GM12878 (cell line): ENCODE results near the gene DCST1. TPM values are rescaled to one million over a fixed set of nuclear protein-coding genes. Genes with fewer than 3 reads are reported as not detected.
A peak's percentile ranks its signal among the peaks of the same experiment; 100 is the strongest.

Experiments
- ATAC-seq: fragments of 200-7000 bp; cut with Tn5 transposase; 3 replicates; pipeline ENCODE4 v1.9.1; 2020; ENCODE audit warnings: mild to moderate bottlenecking, moderate library complexity
- BruUV-seq: library from RNA; stranded (reverse); fragments of 400-500 nt; replicated peaks from 2 replicates; lab custom pipeline; 2021; lab: Mats Ljungman, UMichigan
- CTCF ChIA-PET: fragments of 300-600 bp; sonication (Branson Sonifier 250); formaldehyde crosslinking; extraction: SDS; loops from one replicate; lab custom pipeline; 2021; ENCODE audit warnings: inconsistent platforms; lab: Yijun Ruan, JAX
- POLR2A ChIA-PET: fragments of 350-600 bp; formaldehyde crosslinking; extraction: SDS; loops from one replicate; lab custom pipeline; 2021; ENCODE audit warnings: inconsistent platforms; lab: Charles Lee
- RAD21 ChIA-PET: fragments of 300-600 bp; sonication (Branson Sonifier 250); formaldehyde crosslinking; loops from one replicate; lab custom pipeline; 2023; ENCODE audit warnings: antibody characterized with exemption; ENCODE audit not compliant: unreplicated experiment; lab: Charles Lee
- SMC1A ChIA-PET: fragments of 300-600 bp; sonication (Branson Sonifier 250); formaldehyde crosslinking; loops from one replicate; lab custom pipeline; 2023; ENCODE audit not compliant: unreplicated experiment, uncharacterized antibody; lab: Charles Lee
- DNase-seq: peaks from one replicate; pipeline ENCODE4 v3.0.0-alpha.2; 2011; ENCODE audit warnings: low read depth, low spot score
- FAIRE-seq: peaks from 3 replicates; lab custom pipeline; 2011; peaks lifted over from hg19 to GRCh38; lab: Jason Lieb, UNC
- H2AFZ ChIP-seq: 2 replicates; pipeline ENCODE4 v1.6.0; 2011; ENCODE audit warnings: low read depth, low read length, control low read depth; ENCODE audit not compliant: control insufficient read depth
- H3K27ac ChIP-seq: 2 replicates; pipeline ENCODE4 v1.5.1; 2011; ENCODE audit warnings: control low read depth; ENCODE audit not compliant: control insufficient read depth, insufficient read depth
- H3K27me3 ChIP-seq, 2 experiments: replicated peaks in 1 of 2; 2 replicates each; pipeline versions ENCODE4 v1.6.0 to v1.6.1; 2011; ENCODE audit warnings: low read length in 1 of 2; ENCODE audit not compliant: control insufficient read depth in 2 of 2, insufficient read depth in 2 of 2
- H3K36me3 ChIP-seq, 2 experiments: 2 replicates each; pipeline ENCODE4 v1.5.1; 2011; ENCODE audit warnings: low read length in 1 of 2; ENCODE audit not compliant: control insufficient read depth in 2 of 2, insufficient read depth in 2 of 2
- H3K4me1 ChIP-seq: 2 replicates; pipeline ENCODE4 v1.6.1; 2011; ENCODE audit warnings: mild to moderate bottlenecking, low read length, moderate library complexity, mixed read lengths; ENCODE audit not compliant: control insufficient read depth, insufficient read depth
- H3K4me2 ChIP-seq: 2 replicates; pipeline ENCODE4 v1.6.0; 2011; ENCODE audit warnings: control low read depth; ENCODE audit not compliant: control insufficient read depth, insufficient read depth
- H3K4me3 ChIP-seq: fragments of 200-600 bp; sonication (generic); 2 replicates; pipeline ENCODE4 v1.5.1; 2016
- H3K79me2 ChIP-seq: 2 replicates; pipeline ENCODE4 v1.6.0; 2011; ENCODE audit warnings: low read length; ENCODE audit not compliant: control insufficient read depth, insufficient read depth
- H3K9ac ChIP-seq: 2 replicates; pipeline ENCODE4 v1.8.0; 2011; ENCODE audit warnings: low read length, control low read depth, mixed read lengths; ENCODE audit not compliant: control insufficient read depth, insufficient read depth
- H3K9me3 ChIP-seq: replicated peaks from 3 replicates; pipeline ENCODE4 v1.5.1; 2011; ENCODE audit warnings: mild to moderate bottlenecking, low read length; ENCODE audit not compliant: control insufficient read depth, insufficient read depth
- H4K20me1 ChIP-seq: 2 replicates; pipeline ENCODE4 v1.6.0; 2011; ENCODE audit not compliant: control insufficient read depth, insufficient read depth
- ASH2L ChIP-seq: fragments of 300-600, 200-600 bp; sonication (generic); IDR thresholded peaks from 2 replicates; pipeline ENCODE4 v1.6.1; 2017; ENCODE audit warnings: low read depth, mild to moderate bottlenecking, borderline replicate concordance
- BHLHE40 ChIP-seq, 2 experiments: fragments of 450-650 bp in 1 of 2; IDR thresholded peaks; 2 replicates each; pipeline ENCODE4 v1.6.1; 2011 to 2017; ENCODE audit warnings: low read depth in 2 of 2, borderline replicate concordance in 1 of 2, improper control_type of control experiment in 1 of 2, low read length in 1 of 2, mild to moderate bottlenecking in 1 of 2
- BRCA1 ChIP-seq: IDR thresholded peaks from 2 replicates; pipeline ENCODE4 v1.6.1; 2011; ENCODE audit warnings: low read depth, low read length, improper control_type of control experiment
- CBFB ChIP-seq: IDR thresholded peaks from 2 replicates; pipeline ENCODE4 v1.6.1; 2016; ENCODE audit warnings: antibody characterized with exemption, low read depth
- IKZF1 ChIP-seq: fragments of 450-650 bp; conservative IDR thresholded peaks from 2 replicates; pipeline ENCODE4 v1.6.1; 2017; ENCODE audit warnings: antibody characterized with exemption, mild to moderate bottlenecking
- JUNB ChIP-seq: IDR thresholded peaks from 2 replicates; pipeline ENCODE4 v1.6.1; 2016; ENCODE audit warnings: antibody characterized with exemption, mild to moderate bottlenecking
- JUND ChIP-seq: IDR thresholded peaks from 2 replicates; pipeline ENCODE4 v1.6.1; 2012; ENCODE audit warnings: low read depth, mild to moderate bottlenecking, low read length, improper control_type of control experiment, moderate library complexity
- NBN ChIP-seq: fragments of 450-650 bp; IDR thresholded peaks from 2 replicates; pipeline ENCODE4 v1.6.1; 2016
- NFIC ChIP-seq: IDR thresholded peaks from 2 replicates; pipeline ENCODE4 v1.6.1; 2012; ENCODE audit warnings: low read depth, mild to moderate bottlenecking, inconsistent platforms, low read length, moderate library complexity
- NR2C1 ChIP-seq: fragments of 450-650 bp; IDR thresholded peaks from 2 replicates; pipeline ENCODE4 v1.6.1; 2017; ENCODE audit warnings: antibody characterized with exemption, mild to moderate bottlenecking, moderate library complexity
- PAX8 ChIP-seq: fragments of 450-650 bp; IDR thresholded peaks from 2 replicates; pipeline ENCODE4 v1.6.1; 2017; ENCODE audit warnings: mild to moderate bottlenecking, moderate library complexity
- RB1 ChIP-seq: fragments of 450-650 bp; formaldehyde crosslinking; IDR thresholded peaks from 2 replicates; pipeline ENCODE4 v1.6.1; 2017; ENCODE audit warnings: mild to moderate bottlenecking, borderline replicate concordance
- RELA ChIP-seq: fragments of 450-650 bp; IDR thresholded peaks from 2 replicates; pipeline ENCODE4 v1.8.0; 2014; ENCODE audit warnings: borderline replicate concordance; ENCODE audit not compliant: partially characterized antibody
- SMARCA5 ChIP-seq: fragments of 450-650 bp; IDR thresholded peaks from 2 replicates; pipeline ENCODE4 v1.6.1; 2017; ENCODE audit warnings: mild to moderate bottlenecking
- SP1 ChIP-seq: IDR thresholded peaks from one replicate; pipeline ENCODE4 v1.6.1; 2011; ENCODE audit warnings: low read depth, low read length
- STAT1 ChIP-seq: fragments of 450-650 bp; conservative IDR thresholded peaks from 2 replicates; pipeline ENCODE4 v1.6.1; 2014; ENCODE audit warnings: antibody characterized with exemption, mild to moderate bottlenecking
- STAT3 ChIP-seq: IDR thresholded peaks from 2 replicates; pipeline ENCODE4 v1.6.1; 2011; ENCODE audit warnings: low read depth, low read length, improper control_type of control experiment
- YY1 ChIP-seq: IDR thresholded peaks from 2 replicates; pipeline ENCODE4 v1.6.1; 2011; ENCODE audit warnings: low read depth, mild to moderate bottlenecking, low read length
- ZNF24 ChIP-seq: fragments of 450-650 bp; IDR thresholded peaks from 2 replicates; pipeline ENCODE4 v1.6.1; 2017; ENCODE audit warnings: antibody characterized with exemption, mild to moderate bottlenecking
- WGBS: methylation state at CpG from one replicate; pipeline ENCODE4 v1.1.6; 2016; ENCODE audit warnings: low lambda C conversion rate; ENCODE audit not compliant: insufficient replicate concordance, insufficient coverage; ENCODE audit errors: missing lambda C conversion rate; 5-methylcytosine and 5-hydroxymethylcytosine counted together
- in situ Hi-C: fragments of 300-500 bp; cut with MboI; formaldehyde crosslinking; loops from 9 replicates; pipeline ENCODE4 v1.14.3; 2018; ENCODE audit warnings: mixed read lengths
- intact Hi-C: fragments of 100-400 bp; cut with micrococcal nuclease; formaldehyde crosslinking; loops from one replicate; pipeline ENCODE4 v1.14.2; 2022; ENCODE audit not compliant: unreplicated experiment
- polyA plus RNA-seq, 11 experiments: library from polyadenylated mRNA; depleted of rRNA in 4 of 11; unstranded in 6 of 11; stranded (reverse) in 5 of 11; fragments of >200 nt; fragmentation: Nextera tagmentation in 4 of 11; fragmentation: Illumina TruSeq in 1 of 11; extraction: Ambion mirVana in 4 of 11; extraction: Trizol in 1 of 11; gene quantifications; 1 replicate in 1 of 11; 2 replicates in 10 of 11; pipeline versions ENCODE4 v1.2.1 to v1.2.3, GENCODE V29; 2011 to 2016; ENCODE audit warnings: inconsistent platforms in 2 of 11, missing spikeins in 2 of 11, low read depth in 1 of 11
- total RNA-seq, 4 experiments: library from RNA; depleted of rRNA in 3 of 4; stranded (reverse); fragments of >200 nt in 3 of 4; fragmentation: Illumina TruSeq in 1 of 4; extraction: Trizol in 1 of 4; gene quantifications; 2 replicates each; pipeline versions ENCODE4 v1.2.1 to v1.2.3, GENCODE V29; 2013 to 2021
- TF ChIP-seq, protein P1 (sequence below): fragments of 450-650 bp; formaldehyde crosslinking; IDR thresholded peaks from 2 replicates; pipeline ENCODE4 v1.4.0; 2020; ENCODE audit warnings: mild to moderate bottlenecking, moderate library complexity

Gene DCST1
- total and polyA plus RNA-seq, 10 of the 15 experiments (the other 5 are each of a cell fraction or from before 2014, with no cell fraction given): not detected

DNA sequence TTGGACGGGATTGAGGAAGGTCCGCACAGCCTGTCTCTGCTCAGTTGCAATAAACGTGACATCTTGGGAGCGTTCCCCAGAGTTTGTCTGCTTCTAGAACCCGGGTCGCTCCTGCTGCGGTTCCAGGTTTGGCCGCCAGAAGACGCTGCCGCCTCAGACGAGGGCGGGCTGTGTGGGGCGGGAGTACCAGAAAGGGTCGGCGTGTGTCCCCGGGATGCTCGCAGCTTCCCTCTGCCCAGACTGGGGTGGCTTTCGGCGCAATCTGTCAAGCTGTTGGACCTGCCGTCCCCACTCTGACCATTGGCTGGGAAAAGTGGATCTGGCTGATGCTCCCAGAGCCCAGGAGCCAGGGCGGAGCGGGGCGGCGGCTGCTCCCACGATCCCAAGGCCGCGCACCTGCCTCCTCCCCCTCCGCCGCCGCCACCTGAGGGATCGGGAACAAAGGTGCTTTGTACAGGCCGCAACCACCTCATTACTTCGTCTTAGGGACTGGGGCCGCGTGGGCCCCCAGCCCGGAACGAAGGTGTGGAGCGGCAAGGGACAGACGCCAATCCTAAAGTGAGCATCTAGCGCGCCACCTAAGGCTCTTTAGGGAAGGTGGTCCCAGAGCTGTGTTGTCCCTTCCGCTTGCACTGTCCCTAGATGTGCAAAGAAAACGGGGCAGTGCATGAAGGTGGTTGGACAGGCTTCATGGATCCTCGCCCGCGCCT, 29.2 kb downstream of the DCST1 start (continued):
- TF ChIP-seq PAX8 (no peak), NBN (peak; percentile 46; the same call in 1 of the 2 replicates), YY1 (peak; percentile 63; the same call in 1 of the 2 replicates), BHLHE40 (IDR thresholded peaks at IDR 0.05; ENCODE audit: borderline replicate concordance in 1 of 2, low read depth in 2 of 2, low read length in 1 of 2) (peak in 1 of 2 experiments; percentile 38; a peak in 1 of 4 replicates), RB1 (no peak; the same call in 1 of the 2 replicates), STAT3 (no peak), JUNB (peak; percentile 27), NFIC (no peak)

DNA sequence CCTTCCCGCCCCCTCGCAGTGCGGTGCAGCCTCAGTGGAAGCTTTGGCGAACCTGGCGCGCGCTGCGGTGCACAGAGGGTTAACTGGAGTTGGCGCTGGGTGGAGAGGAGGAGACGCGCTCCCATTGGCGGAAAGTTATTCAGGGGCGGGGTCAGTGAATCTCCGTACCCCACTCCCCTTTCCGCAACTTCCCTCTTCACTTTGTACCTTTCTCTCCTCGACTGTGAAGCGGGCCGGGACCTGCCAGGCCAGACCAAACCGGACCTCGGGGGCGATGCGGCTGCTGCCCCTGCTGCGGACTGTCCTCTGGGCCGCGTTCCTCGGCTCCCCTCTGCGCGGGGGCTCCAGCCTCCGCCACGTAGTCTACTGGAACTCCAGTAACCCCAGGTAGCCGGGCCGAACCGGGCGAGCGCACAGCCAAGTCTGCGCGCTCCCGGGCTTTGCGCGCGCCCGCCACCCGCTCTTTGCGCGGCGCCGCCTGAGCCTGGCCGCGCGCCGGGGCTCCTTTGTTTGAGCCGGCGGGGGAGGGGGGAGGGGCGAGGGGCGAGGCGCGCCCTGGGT, 30.0 kb downstream of the DCST1 start, which contains the start of gene EFNA4:
Gene EFNA4 (plus strand): TSS at position 191 of the 561 bp plus-strand sequence. CDS start 84 bp downstream, at position 275.
- peak within 1 kb of the TSS; percentile 80 for H2AFZ ChIP-seq
- peak within 1 kb of the TSS; percentile 84 for H3K9ac ChIP-seq
- under 1% methylated on average over 42 of the region's 57 CpGs for WGBS
- intact Hi-C loops (loop anchor here (1.0 to 5.0 kb wide), 4 partner anchors 21 to 396 kb away; partner anchors contain the start of genes CKS1B and SHC1), in situ Hi-C loops (loop anchor here (5.0 kb wide), 1 partner anchor 501 kb away; no protein-coding TSS in a partner anchor)
- H3K4me2 ChIP-seq: peak within 1 kb of the TSS; percentile 96
- BruUV-seq: no TSS peak
- RAD21 ChIA-PET: interaction anchor here (1.0 to 4.7 kb wide), 9 partner anchors 11 to 504 kb away, joined by 3 to 63 read pairs (median 4); partner anchors contain the start of gene EFNA3
- H3K4me3 ChIP-seq: peak within 1 kb of the TSS; percentile 95
- no peaks in the 10 kb centered on the region for H3K9me3 ChIP-seq
- no peaks in the 10 kb centered on the region for H3K79me2 ChIP-seq
- no peaks in the 10 kb centered on the region for H3K27me3 ChIP-seq
- H3K4me1 ChIP-seq: peaks cover 16% of the 10 kb centered on the region
- CTCF ChIA-PET: interaction anchor here (0.9 to 15.5 kb wide), 10 partner anchors 9 to 504 kb away, joined by 3 to 195 read pairs (median 6); partner anchors contain the start of genes EFNA3 and FLAD1
- H3K36me3 ChIP-seq: no peaks in the 10 kb centered on the region; a peak in 2 of 4 replicates
- peak; percentile 90 for ATAC-seq
- SMC1A ChIA-PET: interaction anchor here (1.2 to 1.7 kb wide), 4 partner anchors 9 to 394 kb away, joined by 4 to 8 read pairs (median 4); no protein-coding TSS in a partner anchor
- no peaks in the 10 kb centered on the region for H4K20me1 ChIP-seq
- peak; percentile 98 for FAIRE-seq
- no peak for DNase-seq
- POLR2A ChIA-PET: interaction anchor here (0.6 to 1.5 kb wide), 5 partner anchors 16 to 125 kb away, joined by 3 to 8 read pairs (median 5); no protein-coding TSS in a partner anchor
- H3K27ac ChIP-seq: peak within 1 kb of the TSS; percentile 51
- TF ChIP-seq RELA: no peak
- TF ChIP-seq STAT1: no peak
- peak; percentile 74; the same call in 1 of the 2 replicates for TF ChIP-seq SMARCA5
- TF ChIP-seq BHLHE40 (IDR thresholded peaks at IDR 0.05; ENCODE audit: borderline replicate concordance in 1 of 2, low read depth in 2 of 2, low read length in 1 of 2): 0 out of 4 replicates have a peak, but pooled peaks of 1 of the 2 experiments have one; percentile 5
- TF ChIP-seq CBFB: no peak
- TF ChIP-seq JUND: no peak
- no peak for TF ChIP-seq ASH2L
- TF ChIP-seq BRCA1: no peak
- no peak for TF ChIP-seq ZNF24
- TF ChIP-seq SP1: peak; percentile 76
- TF ChIP-seq, protein P1, sequence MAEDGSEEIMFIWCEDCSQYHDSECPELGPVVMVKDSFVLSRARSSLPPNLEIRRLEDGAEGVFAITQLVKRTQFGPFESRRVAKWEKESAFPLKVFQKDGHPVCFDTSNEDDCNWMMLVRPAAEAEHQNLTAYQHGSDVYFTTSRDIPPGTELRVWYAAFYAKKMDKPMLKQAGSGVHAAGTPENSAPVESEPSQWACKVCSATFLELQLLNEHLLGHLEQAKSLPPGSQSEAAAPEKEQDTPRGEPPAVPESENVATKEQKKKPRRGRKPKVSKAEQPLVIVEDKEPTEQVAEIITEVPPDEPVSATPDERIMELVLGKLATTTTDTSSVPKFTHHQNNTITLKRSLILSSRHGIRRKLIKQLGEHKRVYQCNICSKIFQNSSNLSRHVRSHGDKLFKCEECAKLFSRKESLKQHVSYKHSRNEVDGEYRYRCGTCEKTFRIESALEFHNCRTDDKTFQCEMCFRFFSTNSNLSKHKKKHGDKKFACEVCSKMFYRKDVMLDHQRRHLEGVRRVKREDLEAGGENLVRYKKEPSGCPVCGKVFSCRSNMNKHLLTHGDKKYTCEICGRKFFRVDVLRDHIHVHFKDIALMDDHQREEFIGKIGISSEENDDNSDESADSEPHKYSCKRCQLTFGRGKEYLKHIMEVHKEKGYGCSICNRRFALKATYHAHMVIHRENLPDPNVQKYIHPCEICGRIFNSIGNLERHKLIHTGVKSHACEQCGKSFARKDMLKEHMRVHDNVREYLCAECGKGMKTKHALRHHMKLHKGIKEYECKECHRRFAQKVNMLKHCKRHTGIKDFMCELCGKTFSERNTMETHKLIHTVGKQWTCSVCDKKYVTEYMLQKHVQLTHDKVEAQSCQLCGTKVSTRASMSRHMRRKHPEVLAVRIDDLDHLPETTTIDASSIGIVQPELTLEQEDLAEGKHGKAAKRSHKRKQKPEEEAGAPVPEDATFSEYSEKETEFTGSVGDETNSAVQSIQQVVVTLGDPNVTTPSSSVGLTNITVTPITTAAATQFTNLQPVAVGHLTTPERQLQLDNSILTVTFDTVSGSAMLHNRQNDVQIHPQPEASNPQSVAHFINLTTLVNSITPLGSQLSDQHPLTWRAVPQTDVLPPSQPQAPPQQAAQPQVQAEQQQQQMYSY (CRISPR knock-in tag): no peak
- no peak for TF ChIP-seq NR2C1
- peak; percentile 53 for TF ChIP-seq IKZF1
- no peak for TF ChIP-seq RB1
